Caco-2 (cell line): Measurements from ENCODE around the gene KRTAP5-9. TPM values are rescaled to one million over a fixed set of nuclear protein-coding genes. Genes with fewer than 3 reads are reported as not detected.

ENCODE experiments used
- BruUV-seq: library from RNA; stranded (reverse); fragments of 400-500 nt; replicated peaks from 2 replicates; lab custom pipeline; 2021; lab: Mats Ljungman, UMichigan
- CTCF ChIA-PET: fragments of 300-600 bp; sonication (Branson Sonifier 250); formaldehyde crosslinking; loops from one replicate; lab custom pipeline; 2022; ENCODE audit warnings: antibody characterized with exemption; lab: Charles Lee
- POLR2A ChIA-PET: fragments of 300-600 bp; sonication (Branson Sonifier 250); formaldehyde crosslinking; loops from one replicate; lab custom pipeline; 2022; ENCODE audit warnings: antibody characterized with exemption; lab: Charles Lee
- DNase-seq, 2 experiments: peaks; one replicate each; pipeline versions ENCODE4 v3.0.0 to v3.0.0-alpha.2; 2020 to 2022
- H3K27me3 ChIP-seq: replicated peaks from 2 replicates; pipeline ENCODE4 v1.6.0; 2011; ENCODE audit warnings: low read length; ENCODE audit not compliant: control insufficient read depth, insufficient read depth
- H3K36me3 ChIP-seq: 2 replicates; pipeline ENCODE4 v1.5.1; 2011; ENCODE audit warnings: low read length; ENCODE audit not compliant: control insufficient read depth, insufficient read depth
- H3K4me1 ChIP-seq: fragments of 250-450 bp; sonication (Bioruptor Pico); 2 replicates; pipeline ENCODE4 v1.5.1; 2020; ENCODE audit warnings: mild to moderate bottlenecking
- H3K4me3 ChIP-seq: 2 replicates; pipeline ENCODE4 v1.5.1; 2011; ENCODE audit warnings: low read depth, mild to moderate bottlenecking, control low read depth, low read length
- H3K9me3 ChIP-seq: fragments of 250-450 bp; sonication (Bioruptor Pico); 2 replicates; pipeline ENCODE4 v1.5.1; 2020; ENCODE audit warnings: mild to moderate bottlenecking, moderate library complexity
- H3K27ac Mint-ChIP-seq: one replicate; pipeline ENCODE4 v1.8.0; 2022; ENCODE audit warnings: mixed read lengths; ENCODE audit not compliant: unreplicated experiment
- H3K27me3 Mint-ChIP-seq: one replicate; pipeline ENCODE4 v1.8.0; 2022; ENCODE audit warnings: mixed read lengths; ENCODE audit not compliant: insufficient read depth, unreplicated experiment
- H3K36me3 Mint-ChIP-seq: one replicate; pipeline ENCODE4 v1.8.0; 2022; ENCODE audit warnings: mild to moderate bottlenecking, mixed read lengths; ENCODE audit not compliant: insufficient read depth, unreplicated experiment
- H3K4me1 Mint-ChIP-seq: one replicate; pipeline ENCODE4 v1.8.0; 2022; ENCODE audit warnings: low read depth, mixed read lengths; ENCODE audit not compliant: unreplicated experiment
- H3K4me3 Mint-ChIP-seq: one replicate; pipeline ENCODE4 v1.8.0; 2022; ENCODE audit warnings: mild to moderate bottlenecking, moderate library complexity, mixed read lengths; ENCODE audit not compliant: unreplicated experiment
- H3K9me3 Mint-ChIP-seq: one replicate; pipeline ENCODE4 v1.8.0; 2022; ENCODE audit warnings: mixed read lengths; ENCODE audit not compliant: unreplicated experiment
- intact Hi-C: fragments of 100-400 bp; cut with micrococcal nuclease; formaldehyde crosslinking; loops from one replicate; pipeline ENCODE4 v1.10.0; 2022; ENCODE audit not compliant: unreplicated experiment
- total RNA-seq: library from RNA; stranded (reverse); gene quantifications from 2 replicates; pipeline ENCODE4 v1.2.3, GENCODE V29; 2022
- TF ChIP-seq, protein P1 (sequence below), 2 experiments: fragments of 200-600 bp in 1 of 2; IDR thresholded peaks; 1 replicate in 1 of 2; 2 replicates in 1 of 2; pipeline versions ENCODE4 v1.5.1 to v1.8.0; 2011 to 2022; ENCODE audit warnings: antibody characterized with exemption in 1 of 2, control low read depth in 1 of 2, inconsistent platforms in 1 of 2, low read depth in 1 of 2, low read length in 1 of 2, mild to moderate bottlenecking in 1 of 2, moderate library complexity in 1 of 2; ENCODE audit not compliant: insufficient read depth in 1 of 2, severe bottlenecking in 1 of 2, unreplicated experiment in 1 of 2

Gene KRTAP5-9
- total RNA-seq, 1 experiment from 2014 or later = not detected

DNA sequence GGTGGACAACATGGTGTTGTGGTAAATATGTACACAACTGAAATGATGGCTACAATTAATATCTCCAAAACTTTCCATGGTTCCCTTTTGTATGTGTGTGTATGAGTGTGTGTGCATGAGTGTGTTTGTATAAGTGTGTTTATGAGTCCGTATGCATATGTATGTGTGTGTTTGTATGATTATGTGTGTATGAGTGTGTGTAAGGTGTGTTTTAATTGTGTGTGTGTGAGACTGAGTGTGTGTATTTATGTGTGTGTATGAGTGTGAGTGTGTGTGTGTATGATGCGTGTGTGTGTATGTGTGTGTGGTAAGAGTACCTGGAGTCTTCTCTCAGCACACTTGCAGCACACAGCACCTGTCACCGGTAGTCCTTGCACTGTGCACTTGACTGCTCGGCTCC lies 7.8 kb downstream of the KRTAP5-9 start:
- TF ChIP-seq, protein P1, sequence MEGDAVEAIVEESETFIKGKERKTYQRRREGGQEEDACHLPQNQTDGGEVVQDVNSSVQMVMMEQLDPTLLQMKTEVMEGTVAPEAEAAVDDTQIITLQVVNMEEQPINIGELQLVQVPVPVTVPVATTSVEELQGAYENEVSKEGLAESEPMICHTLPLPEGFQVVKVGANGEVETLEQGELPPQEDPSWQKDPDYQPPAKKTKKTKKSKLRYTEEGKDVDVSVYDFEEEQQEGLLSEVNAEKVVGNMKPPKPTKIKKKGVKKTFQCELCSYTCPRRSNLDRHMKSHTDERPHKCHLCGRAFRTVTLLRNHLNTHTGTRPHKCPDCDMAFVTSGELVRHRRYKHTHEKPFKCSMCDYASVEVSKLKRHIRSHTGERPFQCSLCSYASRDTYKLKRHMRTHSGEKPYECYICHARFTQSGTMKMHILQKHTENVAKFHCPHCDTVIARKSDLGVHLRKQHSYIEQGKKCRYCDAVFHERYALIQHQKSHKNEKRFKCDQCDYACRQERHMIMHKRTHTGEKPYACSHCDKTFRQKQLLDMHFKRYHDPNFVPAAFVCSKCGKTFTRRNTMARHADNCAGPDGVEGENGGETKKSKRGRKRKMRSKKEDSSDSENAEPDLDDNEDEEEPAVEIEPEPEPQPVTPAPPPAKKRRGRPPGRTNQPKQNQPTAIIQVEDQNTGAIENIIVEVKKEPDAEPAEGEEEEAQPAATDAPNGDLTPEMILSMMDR (IDR thresholded peaks at IDR 0.05; ENCODE audit: insufficient read depth in 1 of 2, low read depth in 1 of 2, low read length in 1 of 2, severe bottlenecking in 1 of 2, unreplicated experiment in 1 of 2) = no peak
- Mint-ChIP-seq H3K27me3 (peaks cover 2% of the 10 kb centered on the region), H3K36me3 (no peaks in the 10 kb centered on the region), H3K4me3 (no peak overlapping the region), H3K9me3 (peaks cover 2% of the 10 kb centered on the region), H3K4me1 (no peaks in the 10 kb centered on the region), H3K27ac (no peak overlapping the region)
- no peak for DNase-seq
- CTCF ChIA-PET = interaction anchor here (1.0 kb wide), 1 partner anchor 24 kb away, joined by 4 read pairs; no protein-coding TSS in a partner anchor
- POLR2A ChIA-PET = no interaction called here
- Histone ChIP-seq H3K27me3 (no peaks in the 10 kb centered on the region), H3K4me1 (no peaks in the 10 kb centered on the region), H3K4me3 (no peak overlapping the region), H3K36me3 (no peaks in the 10 kb centered on the region), H3K9me3 (peaks cover 6% of the 10 kb centered on the region)
- BruUV-seq = no TSS peak
- intact Hi-C loops = no loop called here

DNA sequence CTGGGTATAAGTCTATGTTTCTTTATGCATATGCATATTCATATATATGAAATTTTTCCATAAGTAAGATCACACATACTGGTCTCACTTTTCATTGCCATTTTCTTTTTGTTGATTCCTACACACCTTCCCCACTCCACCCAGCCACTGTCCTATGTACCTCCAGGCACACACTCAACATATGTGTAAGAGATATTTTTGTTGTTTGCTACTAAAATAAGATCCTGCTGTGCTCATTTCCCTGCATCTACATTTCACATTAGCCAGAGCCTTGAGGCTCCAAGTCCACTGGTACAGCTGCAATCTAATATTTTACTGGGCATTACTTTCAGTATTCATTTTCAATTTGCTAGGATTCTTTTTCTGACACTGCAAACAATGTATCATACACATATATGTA lies 9.0 kb downstream of the KRTAP5-9 start:
- CTCF ChIA-PET = interaction anchor here (1.0 kb wide), 1 partner anchor 22 kb away, joined by 4 read pairs; no protein-coding TSS in a partner anchor
- Mint-ChIP-seq H3K36me3 (no peaks in the 10 kb centered on the region), H3K27me3 (peaks cover 4% of the 10 kb centered on the region), H3K27ac (no peak overlapping the region), H3K4me1 (no peaks in the 10 kb centered on the region), H3K4me3 (no peak overlapping the region), H3K9me3 (peaks cover 13% of the 10 kb centered on the region)
- Histone ChIP-seq H3K4me1 (no peaks in the 10 kb centered on the region), H3K27me3 (no peaks in the 10 kb centered on the region), H3K4me3 (no peak overlapping the region), H3K9me3 (peaks cover 6% of the 10 kb centered on the region), H3K36me3 (no peaks in the 10 kb centered on the region)
- no TSS peak for BruUV-seq
- intact Hi-C loops = no loop called here
- no peak for DNase-seq
- POLR2A ChIA-PET = no interaction called here
- TF ChIP-seq, protein P1 (IDR thresholded peaks at IDR 0.05; ENCODE audit: insufficient read depth in 1 of 2, low read depth in 1 of 2, low read length in 1 of 2, severe bottlenecking in 1 of 2, unreplicated experiment in 1 of 2) = no peak

DNA sequence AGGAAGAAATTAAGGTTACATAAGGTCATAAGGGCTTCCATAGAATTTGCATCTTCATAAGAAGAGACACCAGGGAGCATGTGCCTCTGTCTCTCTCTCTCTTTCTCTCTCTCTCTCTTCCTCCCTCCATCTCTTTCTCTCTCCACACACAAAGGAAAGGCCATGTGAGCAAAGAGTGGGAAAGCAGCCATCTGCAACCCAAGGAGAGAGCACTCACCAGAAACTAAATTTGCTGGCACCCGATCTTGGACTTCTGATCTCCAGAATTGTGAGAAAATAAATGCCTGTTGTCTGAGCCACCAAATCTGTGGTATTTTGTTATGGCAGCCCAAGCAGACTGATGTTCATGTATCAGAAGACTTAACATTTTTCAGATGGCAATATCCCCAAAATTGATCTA lies 10.8 kb downstream of the KRTAP5-9 start:
- Mint-ChIP-seq H3K4me3 (no peak overlapping the region), H3K27ac (no peak overlapping the region), H3K36me3 (no peaks in the 10 kb centered on the region), H3K27me3 (peaks cover 16% of the 10 kb centered on the region), H3K4me1 (peaks cover 7% of the 10 kb centered on the region), H3K9me3 (peaks cover 19% of the 10 kb centered on the region)
- TF ChIP-seq, protein P1 (IDR thresholded peaks at IDR 0.05; ENCODE audit: insufficient read depth in 1 of 2, low read depth in 1 of 2, low read length in 1 of 2, severe bottlenecking in 1 of 2, unreplicated experiment in 1 of 2) = no peak
- no TSS peak for BruUV-seq
- peaks cover 6% of the 10 kb centered on the region for H3K9me3 ChIP-seq
- ChIA-PET CTCF (no interaction called here), POLR2A (no interaction called here)
- H3K27me3 ChIP-seq = no peaks in the 10 kb centered on the region
- DNase-seq = no peak
- no peaks in the 10 kb centered on the region for H3K4me1 ChIP-seq
- no peak overlapping the region for H3K4me3 ChIP-seq
- H3K36me3 ChIP-seq = no peaks in the 10 kb centered on the region
- intact Hi-C loops = no loop called here
